Liver (tissue), 9 donors: ENCODE data around the gene ZNF491. TPM values are rescaled to one million over a fixed set of nuclear protein-coding genes. Genes with fewer than 3 reads are reported as not detected.

Experiments
- DNase-seq: peaks from one replicate; pipeline ENCODE4 v3.0.0-alpha.2; 2017; ENCODE audit warnings: low spot score
- H3K27ac ChIP-seq, 2 donors: one replicate each; pipeline ENCODE4 v1.7.0; 2013; ENCODE audit warnings: inconsistent platforms in 2 of 2, low read length in 2 of 2, control low read depth in 1 of 2, low read depth in 1 of 2, mild to moderate bottlenecking in 1 of 2
- H3K27me3 ChIP-seq, 4 donors: one replicate each; pipeline versions ENCODE4 v1.6.1 to v1.7.0; 2013; ENCODE audit warnings: low read length in 3 of 4, inconsistent platforms in 1 of 4, mild to moderate bottlenecking in 1 of 4, moderate library complexity in 1 of 4; ENCODE audit not compliant: control insufficient read depth in 4 of 4, insufficient read depth in 4 of 4
- H3K36me3 ChIP-seq, 4 donors: one replicate each; pipeline versions ENCODE4 v1.6.1 to v1.7.0; 2013; ENCODE audit warnings: low read length in 3 of 4, mild to moderate bottlenecking in 3 of 4, low read depth in 1 of 4, moderate library complexity in 1 of 4; ENCODE audit not compliant: control insufficient read depth in 4 of 4, insufficient read depth in 3 of 4
- H3K4me1 ChIP-seq, 4 donors: one replicate each; pipeline versions ENCODE4 v1.6.1 to v1.7.0; 2013; ENCODE audit warnings: low read length in 3 of 4, mild to moderate bottlenecking in 3 of 4, moderate library complexity in 1 of 4; ENCODE audit not compliant: control insufficient read depth in 4 of 4, insufficient read depth in 4 of 4
- H3K4me3 ChIP-seq, 3 donors: one replicate each; pipeline versions ENCODE4 v1.6.1 to v1.7.0; 2013; ENCODE audit warnings: low read length in 3 of 3, control low read depth in 1 of 3, low read depth in 1 of 3, mild to moderate bottlenecking in 1 of 3
- H3K9ac ChIP-seq, 2 donors: one replicate each; pipeline ENCODE4 v1.7.0; 2013; ENCODE audit warnings: low read length in 2 of 2, mild to moderate bottlenecking in 2 of 2, moderate library complexity in 2 of 2, control low read depth in 1 of 2, low read depth in 1 of 2
- H3K9me3 ChIP-seq, 4 donors: one replicate each; pipeline versions ENCODE4 v1.6.1 to v1.7.0; 2013; ENCODE audit warnings: low read length in 3 of 4; ENCODE audit not compliant: control insufficient read depth in 4 of 4
- EGR1 ChIP-seq, 2 donors: IDR thresholded peaks; 2 replicates each; pipeline ENCODE4 v1.6.1; 2016 to 2018; ENCODE audit warnings: antibody characterized with exemption in 2 of 2, low read depth in 2 of 2
- FOXA1 ChIP-seq: IDR thresholded peaks from 2 replicates; pipeline ENCODE4 v1.6.1; 2016; ENCODE audit warnings: antibody characterized with exemption
- FOXA2 ChIP-seq: IDR thresholded peaks from 2 replicates; pipeline ENCODE4 v1.6.1; 2016; ENCODE audit warnings: antibody characterized with exemption
- GABPA ChIP-seq, 2 donors: IDR thresholded peaks in 1 of 2; conservative IDR thresholded peaks in 1 of 2; 2 replicates each; pipeline ENCODE4 v1.6.1; 2016; ENCODE audit warnings: antibody characterized with exemption in 2 of 2, mild to moderate bottlenecking in 1 of 2, moderate library complexity in 1 of 2
- HNF4A ChIP-seq, 2 donors: conservative IDR thresholded peaks; 2 replicates each; pipeline ENCODE4 v1.6.1; 2016; ENCODE audit warnings: antibody characterized with exemption in 2 of 2, mild to moderate bottlenecking in 2 of 2
- HNF4G ChIP-seq: IDR thresholded peaks from 2 replicates; pipeline ENCODE4 v1.6.1; 2016; ENCODE audit warnings: antibody characterized with exemption
- JUND ChIP-seq, 2 donors: IDR thresholded peaks; 2 replicates each; pipeline ENCODE4 v1.6.1; 2016; ENCODE audit warnings: antibody characterized with exemption in 2 of 2
- NR2F2 ChIP-seq: IDR thresholded peaks from 2 replicates; pipeline ENCODE4 v1.6.1; 2016; ENCODE audit warnings: antibody characterized with exemption
- RAD21 ChIP-seq, 2 donors: IDR thresholded peaks; 2 replicates each; pipeline ENCODE4 v1.6.1; 2016; ENCODE audit warnings: antibody characterized with exemption in 2 of 2, mild to moderate bottlenecking in 2 of 2
- REST ChIP-seq: IDR thresholded peaks from 2 replicates; pipeline ENCODE4 v1.6.1; 2016; ENCODE audit warnings: antibody characterized with exemption, mild to moderate bottlenecking
- RXRA ChIP-seq, 2 donors: IDR thresholded peaks; 2 replicates each; pipeline ENCODE4 v1.6.1; 2017 to 2018; ENCODE audit warnings: antibody characterized with exemption in 2 of 2, mild to moderate bottlenecking in 1 of 2
- SP1 ChIP-seq: IDR thresholded peaks from 2 replicates; pipeline ENCODE4 v1.6.1; 2018; ENCODE audit warnings: antibody characterized with exemption, mild to moderate bottlenecking
- TAF1 ChIP-seq: conservative IDR thresholded peaks from 2 replicates; pipeline ENCODE4 v1.6.1; 2016; ENCODE audit warnings: antibody characterized with exemption, mild to moderate bottlenecking
- YY1 ChIP-seq: IDR thresholded peaks from 2 replicates; pipeline ENCODE4 v1.6.1; 2016; ENCODE audit warnings: antibody characterized with exemption, mild to moderate bottlenecking
- WGBS: extraction: QIAGEN DNeasy Blood & Tissue Kit; methylation state at CpG from one replicate; pipeline ENCODE4 v1.1.7; 2013; 5-methylcytosine and 5-hydroxymethylcytosine counted together
- polyA plus RNA-seq, 2 donors: library from polyadenylated mRNA; stranded (reverse) in 1 of 2; unstranded in 1 of 2; fragments of 200-250 nt in 1 of 2; fragments of >200 nt in 1 of 2; fragmentation: Nextera tagmentation in 1 of 2; extraction: Ambion mirVana in 1 of 2; gene quantifications; one replicate each; pipeline versions ENCODE4 v1.2.1 to v1.2.3, GENCODE V29; 2013 to 2015
- total RNA-seq, 2 donors: library from RNA; depleted of rRNA; stranded (reverse); fragments of >200 nt; gene quantifications; one replicate each; pipeline ENCODE4 v1.2.3, GENCODE V29; 2014
- TF ChIP-seq, protein P1 (sequence below): IDR thresholded peaks from 2 replicates; pipeline ENCODE4 v1.6.1; 2016; ENCODE audit warnings: antibody characterized with exemption
- TF ChIP-seq, protein P2 (sequence below): fragments of 150-350 bp; IDR thresholded peaks from 2 replicates; pipeline ENCODE4 v1.5.1; 2017; ENCODE audit warnings: improper control_type of control experiment, low read depth, low read length; ENCODE audit not compliant: missing input control
- TF ChIP-seq, protein P3 (sequence below): IDR thresholded peaks from 2 replicates; pipeline ENCODE4 v1.6.1; 2016; ENCODE audit warnings: antibody characterized with exemption
- TF ChIP-seq, protein P4 (sequence below): IDR thresholded peaks from 2 replicates; pipeline ENCODE4 v1.6.1; 2016; ENCODE audit warnings: antibody characterized with exemption
- donor health status: healthy.
- donor health status: healthy.
- donor health status: healthy.
- donor health status: healthy.
- donor health status: healthy.

ZNF491 gene
- total and polyA plus RNA-seq, 4 donors: 0.24 to 1.8 (median 0.75) TPM

DNA sequence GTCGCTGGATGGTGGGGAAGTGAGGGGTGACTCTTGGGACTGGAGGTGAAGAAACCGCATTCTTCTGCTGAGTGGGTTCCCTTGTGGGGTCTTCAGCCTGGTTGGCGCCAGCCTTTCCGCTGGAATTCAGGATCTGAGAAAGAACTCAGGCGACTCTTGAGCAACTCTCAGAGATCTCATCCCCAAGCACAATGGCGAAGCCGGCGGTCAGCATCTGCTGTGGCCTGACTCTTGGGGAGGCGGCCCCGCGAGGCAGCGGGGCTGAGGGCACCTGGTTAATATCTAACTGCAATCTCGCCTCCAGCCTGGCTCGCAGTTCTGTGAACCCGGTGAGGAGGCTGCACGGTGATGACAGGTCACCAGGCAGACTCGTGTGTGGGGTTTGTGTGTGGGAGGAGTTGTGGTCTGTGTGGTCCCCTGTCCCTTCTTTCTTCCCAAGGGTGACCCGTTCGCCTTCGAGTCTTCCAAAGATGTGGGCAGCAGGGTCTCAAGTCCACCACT lies 30.6 kb upstream of the ZNF491 start:
- Histone ChIP-seq H3K9ac (peak overlapping the region; percentile 47 to 62), H3K27ac (peak overlapping the region; percentile 84 to 96), H3K4me3 (peak overlapping the region; percentile 68 to 82 (median 74)), H3K4me1 (peaks cover 3 to 18% (median 10%) of the 10 kb centered on the region in 4 donors), H3K27me3 (no peaks in the 10 kb centered on the region), H3K9me3 (peaks cover 0 to 9% (median 6%) of the 10 kb centered on the region in 4 donors), H3K36me3 (peaks cover 0 to 2% (median 0%) of the 10 kb centered on the region in 4 donors)
- 2% methylated on average over 20 of the region's 20 CpGs for whole genome bisulfite sequencing
- TF ChIP-seq SP1: peak; percentile 56
- TF ChIP-seq, protein P1, sequence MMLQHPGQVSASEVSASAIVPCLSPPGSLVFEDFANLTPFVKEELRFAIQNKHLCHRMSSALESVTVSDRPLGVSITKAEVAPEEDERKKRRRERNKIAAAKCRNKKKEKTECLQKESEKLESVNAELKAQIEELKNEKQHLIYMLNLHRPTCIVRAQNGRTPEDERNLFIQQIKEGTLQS: no peak
- TF ChIP-seq TAF1: peak; percentile 71
- no peak for TF ChIP-seq FOXA2
- TF ChIP-seq, protein P2, sequence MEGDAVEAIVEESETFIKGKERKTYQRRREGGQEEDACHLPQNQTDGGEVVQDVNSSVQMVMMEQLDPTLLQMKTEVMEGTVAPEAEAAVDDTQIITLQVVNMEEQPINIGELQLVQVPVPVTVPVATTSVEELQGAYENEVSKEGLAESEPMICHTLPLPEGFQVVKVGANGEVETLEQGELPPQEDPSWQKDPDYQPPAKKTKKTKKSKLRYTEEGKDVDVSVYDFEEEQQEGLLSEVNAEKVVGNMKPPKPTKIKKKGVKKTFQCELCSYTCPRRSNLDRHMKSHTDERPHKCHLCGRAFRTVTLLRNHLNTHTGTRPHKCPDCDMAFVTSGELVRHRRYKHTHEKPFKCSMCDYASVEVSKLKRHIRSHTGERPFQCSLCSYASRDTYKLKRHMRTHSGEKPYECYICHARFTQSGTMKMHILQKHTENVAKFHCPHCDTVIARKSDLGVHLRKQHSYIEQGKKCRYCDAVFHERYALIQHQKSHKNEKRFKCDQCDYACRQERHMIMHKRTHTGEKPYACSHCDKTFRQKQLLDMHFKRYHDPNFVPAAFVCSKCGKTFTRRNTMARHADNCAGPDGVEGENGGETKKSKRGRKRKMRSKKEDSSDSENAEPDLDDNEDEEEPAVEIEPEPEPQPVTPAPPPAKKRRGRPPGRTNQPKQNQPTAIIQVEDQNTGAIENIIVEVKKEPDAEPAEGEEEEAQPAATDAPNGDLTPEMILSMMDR: no peak
- TF ChIP-seq NR2F2: no peak
- TF ChIP-seq RXRA (IDR thresholded peaks at IDR 0.05): peak; percentile 72 to 76
- peak; percentile 15 to 39 for TF ChIP-seq RAD21 (IDR thresholded peaks at IDR 0.05)
- no peak for TF ChIP-seq EGR1 (IDR thresholded peaks at IDR 0.05; ENCODE audit: low read depth in 2 of 2)
- TF ChIP-seq HNF4G: no peak
- TF ChIP-seq HNF4A (conservative IDR thresholded peaks at IDR 0.05): peak in 1 of 2 donors; percentile 46
- peak; percentile 17 for TF ChIP-seq REST
- TF ChIP-seq FOXA1: no peak
- TF ChIP-seq JUND (IDR thresholded peaks at IDR 0.05): no peak
- TF ChIP-seq, protein P3, sequence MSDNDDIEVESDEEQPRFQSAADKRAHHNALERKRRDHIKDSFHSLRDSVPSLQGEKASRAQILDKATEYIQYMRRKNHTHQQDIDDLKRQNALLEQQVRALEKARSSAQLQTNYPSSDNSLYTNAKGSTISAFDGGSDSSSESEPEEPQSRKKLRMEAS: peak; percentile 65
- TF ChIP-seq, protein P4, sequence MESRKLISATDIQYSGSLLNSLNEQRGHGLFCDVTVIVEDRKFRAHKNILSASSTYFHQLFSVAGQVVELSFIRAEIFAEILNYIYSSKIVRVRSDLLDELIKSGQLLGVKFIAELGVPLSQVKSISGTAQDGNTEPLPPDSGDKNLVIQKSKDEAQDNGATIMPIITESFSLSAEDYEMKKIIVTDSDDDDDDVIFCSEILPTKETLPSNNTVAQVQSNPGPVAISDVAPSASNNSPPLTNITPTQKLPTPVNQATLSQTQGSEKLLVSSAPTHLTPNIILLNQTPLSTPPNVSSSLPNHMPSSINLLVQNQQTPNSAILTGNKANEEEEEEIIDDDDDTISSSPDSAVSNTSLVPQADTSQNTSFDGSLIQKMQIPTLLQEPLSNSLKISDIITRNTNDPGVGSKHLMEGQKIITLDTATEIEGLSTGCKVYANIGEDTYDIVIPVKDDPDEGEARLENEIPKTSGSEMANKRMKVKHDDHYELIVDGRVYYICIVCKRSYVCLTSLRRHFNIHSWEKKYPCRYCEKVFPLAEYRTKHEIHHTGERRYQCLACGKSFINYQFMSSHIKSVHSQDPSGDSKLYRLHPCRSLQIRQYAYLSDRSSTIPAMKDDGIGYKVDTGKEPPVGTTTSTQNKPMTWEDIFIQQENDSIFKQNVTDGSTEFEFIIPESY: no peak
- peak; percentile 33 for TF ChIP-seq YY1
- TF ChIP-seq GABPA (IDR thresholded peaks at IDR 0.05 in 1 of 2, conservative IDR thresholded peaks at IDR 0.05 in 1 of 2): peak in 1 of 2 donors; percentile 41
- DNase-seq: peak; percentile 66
